ENCODE data around the gene RGS17.
A peak's percentile ranks its signal among the peaks of the same experiment; 100 is the strongest.

The RGS17 gene

DNA sequence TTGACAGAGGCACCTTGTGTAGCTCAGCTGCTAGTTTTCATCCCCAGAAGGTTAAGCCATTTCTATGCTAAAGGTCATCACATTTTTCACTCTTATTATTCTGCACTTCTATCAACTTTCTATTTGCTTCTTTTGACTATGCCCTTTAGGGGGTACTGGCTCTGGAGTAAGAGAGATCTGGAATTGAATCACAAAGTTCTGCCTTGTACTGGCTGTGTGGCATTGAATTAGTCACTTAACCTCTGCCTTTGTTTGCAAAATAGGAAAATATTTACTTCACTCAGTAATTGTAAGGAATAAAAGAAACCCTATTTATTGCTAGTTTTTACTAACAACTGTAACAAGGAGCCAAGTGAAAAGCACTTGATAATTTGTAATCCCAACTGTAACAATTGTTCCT is 71.8 kb downstream of the RGS17 start:
- TF ChIP-seq, protein P1, sequence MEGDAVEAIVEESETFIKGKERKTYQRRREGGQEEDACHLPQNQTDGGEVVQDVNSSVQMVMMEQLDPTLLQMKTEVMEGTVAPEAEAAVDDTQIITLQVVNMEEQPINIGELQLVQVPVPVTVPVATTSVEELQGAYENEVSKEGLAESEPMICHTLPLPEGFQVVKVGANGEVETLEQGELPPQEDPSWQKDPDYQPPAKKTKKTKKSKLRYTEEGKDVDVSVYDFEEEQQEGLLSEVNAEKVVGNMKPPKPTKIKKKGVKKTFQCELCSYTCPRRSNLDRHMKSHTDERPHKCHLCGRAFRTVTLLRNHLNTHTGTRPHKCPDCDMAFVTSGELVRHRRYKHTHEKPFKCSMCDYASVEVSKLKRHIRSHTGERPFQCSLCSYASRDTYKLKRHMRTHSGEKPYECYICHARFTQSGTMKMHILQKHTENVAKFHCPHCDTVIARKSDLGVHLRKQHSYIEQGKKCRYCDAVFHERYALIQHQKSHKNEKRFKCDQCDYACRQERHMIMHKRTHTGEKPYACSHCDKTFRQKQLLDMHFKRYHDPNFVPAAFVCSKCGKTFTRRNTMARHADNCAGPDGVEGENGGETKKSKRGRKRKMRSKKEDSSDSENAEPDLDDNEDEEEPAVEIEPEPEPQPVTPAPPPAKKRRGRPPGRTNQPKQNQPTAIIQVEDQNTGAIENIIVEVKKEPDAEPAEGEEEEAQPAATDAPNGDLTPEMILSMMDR (IDR thresholded peaks at IDR 0.05; ENCODE audit: insufficient read depth, low read depth, low read length, missing control alignments), result no peak

DNA sequence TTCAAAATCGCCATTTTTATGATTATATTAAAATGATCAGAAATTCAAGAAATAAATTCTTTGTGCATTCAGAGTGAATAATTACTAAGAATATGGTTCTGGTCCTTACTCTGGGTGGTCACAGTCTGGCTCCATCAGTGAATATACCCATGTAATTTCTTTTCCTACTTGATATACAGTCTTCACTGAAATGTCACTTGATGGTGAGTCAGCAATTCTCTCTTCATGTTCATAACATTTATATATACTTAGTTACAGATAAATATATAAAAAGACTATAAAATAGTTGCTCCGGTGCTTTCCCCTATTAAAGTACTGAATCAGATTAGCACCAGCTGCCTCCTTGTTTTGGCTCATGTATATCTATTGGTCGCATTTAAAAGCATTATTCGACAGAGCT is 72.2 kb downstream of the RGS17 start:
- H3K4me3 ChIP-seq (ENCODE audit: low read length), result no peak overlapping the region
- TF ChIP-seq, protein P1 (IDR thresholded peaks at IDR 0.05; ENCODE audit: insufficient read depth, low read depth, low read length, missing control alignments), result no peak
- DNase-seq (ENCODE audit: low read depth), result no peak

More for the DNA sequence above, 71.8 kb downstream of the RGS17 start:
- no peak overlapping the region for H3K4me3 ChIP-seq (ENCODE audit: low read length)
- DNase-seq (ENCODE audit: low read depth), result no peak

DNA sequence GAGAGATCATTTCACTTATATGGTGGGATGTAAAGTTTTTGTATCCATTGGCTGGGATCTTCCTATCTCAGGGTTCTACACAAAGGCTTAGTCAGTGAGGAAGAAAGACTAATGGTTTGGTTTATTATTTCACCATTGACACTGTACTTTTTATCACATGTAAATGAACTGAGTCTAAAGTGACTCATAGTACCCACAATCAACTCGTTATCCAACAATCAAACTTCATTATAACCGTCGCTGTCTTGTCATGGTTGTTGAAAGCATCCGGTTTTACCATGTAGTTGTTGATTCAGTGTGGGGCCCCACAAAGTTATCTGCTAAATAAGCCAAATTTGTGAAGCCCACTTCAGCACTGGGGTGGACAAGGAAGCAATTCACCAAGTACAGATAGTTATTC is 72.8 kb downstream of the RGS17 start:
- DNase-seq (ENCODE audit: low read depth), result peak; percentile 70
- TF ChIP-seq, protein P1 (IDR thresholded peaks at IDR 0.05; ENCODE audit: insufficient read depth, low read depth, low read length, missing control alignments), result no peak
- no peak overlapping the region for H3K4me3 ChIP-seq (ENCODE audit: low read length)

DNA sequence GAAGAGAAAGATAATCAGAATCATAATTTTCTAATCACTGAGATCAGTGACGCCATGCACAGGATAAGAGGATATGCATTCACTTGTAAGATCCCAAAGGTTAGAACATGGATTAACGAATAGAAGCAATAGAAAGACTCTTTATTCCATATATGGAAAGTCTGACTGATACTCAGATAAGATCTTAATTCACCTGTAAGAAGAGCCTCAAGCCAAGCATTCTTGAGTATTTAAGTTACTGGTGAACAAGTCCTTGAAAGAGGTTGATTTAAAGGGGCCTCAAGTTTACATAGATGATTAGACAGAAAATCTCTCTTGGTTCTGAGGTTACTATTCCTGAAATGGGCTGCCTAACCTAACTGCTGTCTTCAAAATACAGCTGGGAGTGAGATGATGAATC is 74.8 kb downstream of the RGS17 start:
- H3K4me3 ChIP-seq (ENCODE audit: low read length), result no peak overlapping the region
- no peak for DNase-seq (ENCODE audit: low read depth)
- TF ChIP-seq, protein P1 (IDR thresholded peaks at IDR 0.05; ENCODE audit: insufficient read depth, low read depth, low read length, missing control alignments), result no peak

DNA sequence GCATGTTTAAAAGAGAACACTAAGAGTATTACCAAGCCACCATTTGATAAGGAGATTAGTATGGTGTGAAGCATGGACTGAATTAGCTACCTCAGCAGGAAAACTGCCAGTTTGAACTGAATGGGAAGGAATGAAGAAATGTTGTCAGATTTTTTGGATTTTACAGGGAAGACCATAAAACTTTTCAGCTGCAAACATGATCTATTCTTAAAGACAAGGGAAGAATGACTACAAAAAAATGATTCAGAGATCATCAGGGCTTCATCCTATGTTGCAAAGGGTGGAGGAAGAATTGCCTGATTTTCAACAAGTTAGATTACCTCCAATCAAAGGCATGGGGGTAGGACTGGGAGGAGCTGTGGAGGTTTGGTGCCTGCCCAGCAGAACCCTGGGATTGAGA is 79.3 kb downstream of the RGS17 start:
- no peak for DNase-seq (ENCODE audit: low read depth)
- TF ChIP-seq, protein P1 (IDR thresholded peaks at IDR 0.05; ENCODE audit: insufficient read depth, low read depth, low read length, missing control alignments), result no peak
- H3K4me3 ChIP-seq (ENCODE audit: low read length), result no peak overlapping the region

DNA sequence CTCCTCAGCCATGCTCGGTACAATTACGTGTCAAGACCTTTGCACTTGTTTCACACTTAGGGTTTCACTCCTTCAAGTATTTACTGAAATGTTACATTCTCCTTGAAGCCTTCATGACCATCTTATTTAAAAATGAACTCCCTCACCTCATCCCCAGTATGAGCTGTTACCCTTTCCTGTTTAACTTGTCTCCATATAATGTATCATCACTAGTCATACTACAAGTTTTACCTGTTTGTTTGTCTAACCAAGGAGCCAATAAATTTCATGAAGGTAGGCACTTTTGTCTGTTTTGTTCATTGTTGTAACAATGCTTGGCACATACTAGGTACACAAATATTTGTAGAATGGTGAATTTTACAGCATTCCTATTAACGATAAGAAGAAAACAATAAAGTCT is 82.5 kb downstream of the RGS17 start:
- TF ChIP-seq, protein P1 (IDR thresholded peaks at IDR 0.05; ENCODE audit: insufficient read depth, low read depth, low read length, missing control alignments), result no peak
- H3K4me3 ChIP-seq (ENCODE audit: low read length), result no peak overlapping the region
- peak; percentile 89 for DNase-seq (ENCODE audit: low read depth)

DNA sequence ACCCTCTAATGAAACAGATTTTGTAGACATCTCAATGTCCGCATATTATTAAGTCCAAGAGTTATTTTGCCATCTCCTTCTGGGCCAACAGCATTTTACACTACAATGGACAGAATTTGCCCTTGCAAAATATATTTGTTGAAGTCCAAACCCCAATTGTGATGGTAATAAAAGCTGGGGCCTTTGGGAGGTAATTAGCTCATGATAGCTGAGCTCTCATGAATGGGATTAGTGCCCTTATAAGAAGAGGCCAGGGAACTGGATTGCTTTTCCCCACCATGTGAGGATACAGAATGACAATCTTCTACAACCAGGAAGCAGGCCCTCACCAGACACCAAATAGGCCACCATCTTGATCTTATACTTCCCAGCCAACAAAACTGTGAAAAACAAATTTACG is 83.7 kb downstream of the RGS17 start:
- TF ChIP-seq, protein P1 (IDR thresholded peaks at IDR 0.05; ENCODE audit: insufficient read depth, low read depth, low read length, missing control alignments), result no peak

More for the DNA sequence above, 83.7 kb downstream of the RGS17 start:
- H3K4me3 ChIP-seq (ENCODE audit: low read length), result no peak overlapping the region
- no peak for DNase-seq (ENCODE audit: low read depth)

Measured in epithelial cell of esophagus (primary cell).